Rectal smooth muscle tissue (tissue), 1 donor: ENCODE measurements around the gene YIF1A.
A peak's percentile ranks its signal among the peaks of the same experiment; 100 is the strongest.

Experiments
- H3K27ac ChIP-seq: one replicate; pipeline ENCODE4 v1.7.0; 2013; ENCODE audit warnings: low read depth, low read length, inconsistent platforms
- H3K27me3 ChIP-seq: one replicate; pipeline ENCODE4 v1.7.0; 2013; ENCODE audit warnings: low read length; ENCODE audit not compliant: control insufficient read depth, insufficient read depth
- H3K36me3 ChIP-seq: one replicate; pipeline ENCODE4 v1.7.0; 2013; ENCODE audit warnings: low read length; ENCODE audit not compliant: control insufficient read depth, insufficient read depth
- H3K4me1 ChIP-seq: one replicate; pipeline ENCODE4 v1.7.0; 2013; ENCODE audit warnings: low read length; ENCODE audit not compliant: control insufficient read depth, insufficient read depth
- H3K4me3 ChIP-seq: one replicate; pipeline ENCODE4 v1.7.0; 2013; ENCODE audit warnings: low read length
- H3K9ac ChIP-seq: one replicate; pipeline ENCODE4 v1.7.0; 2013; ENCODE audit warnings: low read length

Gene YIF1A

GRCh38 chr11:66293777-66294625 is 5.1 kb upstream of the YIF1A start:
- Histone ChIP-seq H3K9ac (no peak overlapping the region), H3K27ac (no peak overlapping the region), H3K36me3 (no peaks in the 10 kb centered on the region), H3K4me1 (no peaks in the 10 kb centered on the region), H3K27me3 (peaks cover 20% of the 10 kb centered on the region), H3K4me3 (no peak overlapping the region)

- Histone ChIP-seq H3K27ac (no peak overlapping the region), H3K4me3 (no peak overlapping the region), H3K27me3 (peaks cover 20% of the 10 kb centered on the region), H3K9ac (no peak overlapping the region), H3K4me1 (no peaks in the 10 kb centered on the region), H3K36me3 (no peaks in the 10 kb centered on the region)
These were observed 4.4 kb upstream of the YIF1A start for GRCh38 chr11:66293352-66293751.

- no peak overlapping the region for H3K9ac ChIP-seq
- no peak overlapping the region for H3K4me3 ChIP-seq
- no peaks in the 10 kb centered on the region for H3K36me3 ChIP-seq
- H3K27ac ChIP-seq: no peak overlapping the region
- peaks cover 20% of the 10 kb centered on the region for H3K27me3 ChIP-seq
- H3K4me1 ChIP-seq: no peaks in the 10 kb centered on the region
These were observed 3.8 kb upstream of the YIF1A start for GRCh38 chr11:66292543-66293332.

- H3K4me1 ChIP-seq: no peaks in the 10 kb centered on the region
- no peak within 1 kb of the TSS for H3K9ac ChIP-seq
- no peak within 1 kb of the TSS for H3K27ac ChIP-seq
- H3K36me3 ChIP-seq: no peaks in the 10 kb centered on the region
- peak within 1 kb of the TSS; percentile 26 for H3K4me3 ChIP-seq
- H3K27me3 ChIP-seq: peaks cover 20% of the 10 kb centered on the region
These were observed 3.0 kb upstream of the YIF1A start, which contains the start of gene TMEM151A for GRCh38 chr11:66291706-66292542. TMEM151A (plus strand) TSS chr11:66291894; CDS start chr11:66292014, 120 bp downstream.

GRCh38 chr11:66291303-66291705 is 2.4 kb upstream of the YIF1A start:
- no peaks in the 10 kb centered on the region for H3K36me3 ChIP-seq
- no peaks in the 10 kb centered on the region for H3K4me1 ChIP-seq
- H3K27me3 ChIP-seq: peaks cover 20% of the 10 kb centered on the region
- H3K9ac ChIP-seq: no peak overlapping the region
- no peak overlapping the region for H3K27ac ChIP-seq
- peak overlapping the region; percentile 5 for H3K4me3 ChIP-seq

GRCh38 chr11:66290330-66290621 is 1.3 kb upstream of the YIF1A start:
- Histone ChIP-seq H3K36me3 (no peaks in the 10 kb centered on the region), H3K4me3 (peak overlapping the region; percentile 86), H3K27me3 (peaks cover 20% of the 10 kb centered on the region), H3K9ac (no peak overlapping the region), H3K4me1 (no peaks in the 10 kb centered on the region), H3K27ac (no peak overlapping the region)

- Histone ChIP-seq H3K27me3 (peaks cover 20% of the 10 kb centered on the region), H3K4me1 (no peaks in the 10 kb centered on the region), H3K27ac (peak overlapping the region; percentile 57), H3K36me3 (no peaks in the 10 kb centered on the region), H3K9ac (peak overlapping the region; percentile 54), H3K4me3 (peak overlapping the region; percentile 86)
These were observed 796 bp upstream of the YIF1A start for GRCh38 chr11:66289548-66290329.

- Histone ChIP-seq H3K36me3 (no peaks in the 10 kb centered on the region), H3K27me3 (peaks cover 12% of the 10 kb centered on the region), H3K9ac (peak overlapping the region; percentile 16), H3K4me1 (no peaks in the 10 kb centered on the region), H3K4me3 (peak overlapping the region; percentile 63), H3K27ac (peak overlapping the region; percentile 94)
These were observed 863 bp downstream of the YIF1A start for GRCh38 chr11:66287889-66288670.

- H3K36me3 ChIP-seq: no peaks in the 10 kb centered on the region
- no peak overlapping the region for H3K9ac ChIP-seq
- H3K27ac ChIP-seq: no peak overlapping the region
- peaks cover 5% of the 10 kb centered on the region for H3K27me3 ChIP-seq
- H3K4me1 ChIP-seq: peaks cover 2% of the 10 kb centered on the region
- no peak overlapping the region for H3K4me3 ChIP-seq
These were observed 1.6 kb downstream of the YIF1A start for GRCh38 chr11:66287211-66287888.

- H3K36me3 ChIP-seq: no peaks in the 10 kb centered on the region
- peaks cover 4% of the 10 kb centered on the region for H3K27me3 ChIP-seq
- no peak overlapping the region for H3K9ac ChIP-seq
- H3K27ac ChIP-seq: no peak overlapping the region
- no peak overlapping the region for H3K4me3 ChIP-seq
- peaks cover 2% of the 10 kb centered on the region for H3K4me1 ChIP-seq
These were observed 2.2 kb downstream of the YIF1A start for GRCh38 chr11:66286699-66287098.
